Measurements from ENCODE around the gene SLC17A4.

Gene SLC17A4

GRCh38 chr6:25710287-25710686 is 44.3 kb upstream of the SLC17A4 start:
- Histone ChIP-seq H3K27me3 (ENCODE audit: low read length) (0 out of 2 replicates have a peak, but pooled peaks cover 3% of the 10 kb centered on the region), H3K36me3 (ENCODE audit: low read length) (no peaks in the 10 kb centered on the region), H3F3A (ENCODE audit: insufficient read depth) (no peaks in the 10 kb centered on the region), H3K9me3 (ENCODE audit: insufficient read depth, low read length) (no peaks in the 10 kb centered on the region), H3K27ac (ENCODE audit: low read depth, low read length) (no peak overlapping the region), H3K9ac (ENCODE audit: low read length) (no peak overlapping the region), H4K20me1 (ENCODE audit: low read depth, low read length) (no peaks in the 10 kb centered on the region), H3K4me2 (ENCODE audit: low read depth, low read length, poor library complexity, severe bottlenecking) (no peak overlapping the region), H3K4me3 (ENCODE audit: insufficient read depth, low read length, poor library complexity, severe bottlenecking) (no peak overlapping the region), H3K9me2 (replicated peaks; ENCODE audit: insufficient read depth, low read length) (no peaks in the 10 kb centered on the region), H3K79me2 (ENCODE audit: insufficient read depth, low read length) (no peaks in the 10 kb centered on the region), H2AFZ (ENCODE audit: low read depth, low read length, severe bottlenecking) (no peak overlapping the region)
- TF ChIP-seq EZH2phosphoT487 (conservative IDR thresholded peaks at IDR 0.05; ENCODE audit: low read length): no peak
- TF ChIP-seq CTCF (IDR thresholded peaks at IDR 0.05; ENCODE audit: insufficient read depth, low read length, poor library complexity, severe bottlenecking): no peak

DNA sequence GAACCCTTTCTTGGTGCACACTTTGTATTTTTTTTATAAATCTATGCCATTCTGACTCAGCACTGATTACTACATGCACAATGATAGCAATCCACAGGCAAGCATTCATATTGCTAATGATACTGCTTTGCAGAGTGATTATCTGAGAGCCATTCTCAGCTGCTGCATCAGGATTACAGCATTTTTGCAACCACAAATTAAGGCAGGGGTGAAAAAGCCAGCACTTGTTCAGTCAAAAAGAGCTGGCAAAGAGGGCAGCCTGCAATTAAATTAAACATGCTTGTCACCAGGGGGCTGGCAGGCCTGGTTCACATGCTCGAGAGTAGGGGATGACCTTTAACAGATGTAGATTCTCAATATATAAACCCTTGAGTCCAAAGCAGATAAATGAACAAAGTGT is 40.7 kb upstream of the SLC17A4 start:
- Histone ChIP-seq H3K79me2 (ENCODE audit: insufficient read depth, low read length) (no peaks in the 10 kb centered on the region), H4K20me1 (ENCODE audit: low read depth, low read length) (no peaks in the 10 kb centered on the region), H3F3A (ENCODE audit: insufficient read depth) (no peaks in the 10 kb centered on the region), H3K9ac (ENCODE audit: low read length) (no peak overlapping the region), H3K36me3 (ENCODE audit: low read length) (no peaks in the 10 kb centered on the region), H3K27me3 (ENCODE audit: low read length) (0 out of 2 replicates have a peak, but pooled peaks cover 3% of the 10 kb centered on the region), H3K4me2 (ENCODE audit: low read depth, low read length, poor library complexity, severe bottlenecking) (no peak overlapping the region), H3K27ac (ENCODE audit: low read depth, low read length) (no peak overlapping the region), H3K9me3 (ENCODE audit: insufficient read depth, low read length) (no peaks in the 10 kb centered on the region), H3K9me2 (replicated peaks; ENCODE audit: insufficient read depth, low read length) (no peaks in the 10 kb centered on the region), H3K4me3 (ENCODE audit: insufficient read depth, low read length, poor library complexity, severe bottlenecking) (no peak overlapping the region), H2AFZ (ENCODE audit: low read depth, low read length, severe bottlenecking) (no peak overlapping the region)
- TF ChIP-seq EZH2phosphoT487 (conservative IDR thresholded peaks at IDR 0.05; ENCODE audit: low read length): no peak

DNA sequence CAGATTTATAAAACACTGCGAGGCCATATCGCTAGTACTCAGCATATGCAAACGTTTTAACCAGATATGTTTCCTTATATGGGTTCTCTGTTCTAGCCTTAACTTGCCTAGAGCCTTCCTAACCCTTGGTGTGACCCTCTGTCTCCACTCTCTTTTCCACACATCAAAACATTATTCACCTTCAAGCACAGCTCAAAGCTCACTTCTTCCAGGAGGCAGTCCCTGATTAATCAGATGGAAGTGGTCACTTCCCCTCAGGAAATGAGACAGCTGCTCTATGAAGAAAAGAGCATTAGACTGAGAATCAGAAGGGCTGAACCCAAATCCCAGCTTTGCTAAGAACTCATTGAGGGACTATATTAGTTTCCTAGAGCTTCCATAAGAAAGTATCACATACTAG is 39.8 kb upstream of the SLC17A4 start:
- H4K20me1 ChIP-seq (ENCODE audit: low read depth, low read length): no peaks in the 10 kb centered on the region
- no peak overlapping the region for H3K4me2 ChIP-seq (ENCODE audit: low read depth, low read length, poor library complexity, severe bottlenecking)
- H3K27ac ChIP-seq (ENCODE audit: low read depth, low read length): no peak overlapping the region
- no peak overlapping the region for H2AFZ ChIP-seq (ENCODE audit: low read depth, low read length, severe bottlenecking)
- no peaks in the 10 kb centered on the region for H3K79me2 ChIP-seq (ENCODE audit: insufficient read depth, low read length)
- H3K9ac ChIP-seq (ENCODE audit: low read length): no peak overlapping the region
- no peaks in the 10 kb centered on the region for H3K9me2 ChIP-seq (replicated peaks; ENCODE audit: insufficient read depth, low read length)
- no peak overlapping the region for H3K4me3 ChIP-seq (ENCODE audit: insufficient read depth, low read length, poor library complexity, severe bottlenecking)
- no peaks in the 10 kb centered on the region for H3K36me3 ChIP-seq (ENCODE audit: low read length)
- H3F3A ChIP-seq (ENCODE audit: insufficient read depth): no peaks in the 10 kb centered on the region
- H3K9me3 ChIP-seq (ENCODE audit: insufficient read depth, low read length): no peaks in the 10 kb centered on the region
- 0 out of 2 replicates have a peak, but pooled peaks cover 3% of the 10 kb centered on the region for H3K27me3 ChIP-seq (ENCODE audit: low read length)
- TF ChIP-seq EZH2phosphoT487 (conservative IDR thresholded peaks at IDR 0.05; ENCODE audit: low read length) (no peak), CTCF (IDR thresholded peaks at IDR 0.05; ENCODE audit: insufficient read depth, low read length, poor library complexity, severe bottlenecking) (no peak)

DNA sequence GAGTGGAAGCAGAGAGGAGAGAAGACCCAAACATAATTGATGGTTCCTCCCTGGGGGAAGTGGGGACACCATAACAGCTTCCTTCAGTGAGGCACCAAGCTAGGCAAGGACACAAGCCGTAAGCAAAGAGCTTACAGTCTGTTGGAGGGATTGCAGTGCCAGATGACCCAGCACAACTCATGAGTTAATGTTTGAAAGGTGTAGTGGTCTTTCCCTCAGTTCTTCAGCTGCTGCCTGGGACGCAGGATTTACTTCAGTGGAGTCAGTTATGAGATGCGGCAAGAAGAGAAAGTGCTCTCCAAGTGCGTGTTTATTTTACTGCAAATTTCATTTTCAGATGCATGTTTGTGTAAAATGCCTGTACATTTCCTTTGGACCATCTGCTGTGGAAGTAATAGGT is 38.7 kb upstream of the SLC17A4 start:
- Histone ChIP-seq H3K79me2 (ENCODE audit: insufficient read depth, low read length) (no peaks in the 10 kb centered on the region), H3F3A (ENCODE audit: insufficient read depth) (no peaks in the 10 kb centered on the region), H4K20me1 (ENCODE audit: low read depth, low read length) (no peaks in the 10 kb centered on the region), H3K4me3 (ENCODE audit: insufficient read depth, low read length, poor library complexity, severe bottlenecking) (no peak overlapping the region), H3K27ac (ENCODE audit: low read depth, low read length) (no peak overlapping the region), H3K27me3 (ENCODE audit: low read length) (0 out of 2 replicates have a peak, but pooled peaks cover 3% of the 10 kb centered on the region), H2AFZ (ENCODE audit: low read depth, low read length, severe bottlenecking) (no peak overlapping the region), H3K9me3 (ENCODE audit: insufficient read depth, low read length) (no peaks in the 10 kb centered on the region), H3K9ac (ENCODE audit: low read length) (no peak overlapping the region), H3K4me2 (ENCODE audit: low read depth, low read length, poor library complexity, severe bottlenecking) (no peak overlapping the region), H3K9me2 (replicated peaks; ENCODE audit: insufficient read depth, low read length) (no peaks in the 10 kb centered on the region), H3K36me3 (ENCODE audit: low read length) (no peaks in the 10 kb centered on the region)
- no peak for TF ChIP-seq CTCF (IDR thresholded peaks at IDR 0.05; ENCODE audit: insufficient read depth, low read length, poor library complexity, severe bottlenecking)
- no peak for TF ChIP-seq EZH2phosphoT487 (conservative IDR thresholded peaks at IDR 0.05; ENCODE audit: low read length)

Measured in SU-DHL-6 (cell line).